ENCODE data around the gene GPR84. TPM values are rescaled to one million over a fixed set of nuclear protein-coding genes. Genes with fewer than 3 reads are reported as not detected.
A peak's percentile ranks its signal among the peaks of the same experiment; 100 is the strongest.

Gene GPR84
- polyA plus RNA-seq, 10 donors: 0.08 to 0.42 (median 0.29) TPM; not detected in 3

DNA sequence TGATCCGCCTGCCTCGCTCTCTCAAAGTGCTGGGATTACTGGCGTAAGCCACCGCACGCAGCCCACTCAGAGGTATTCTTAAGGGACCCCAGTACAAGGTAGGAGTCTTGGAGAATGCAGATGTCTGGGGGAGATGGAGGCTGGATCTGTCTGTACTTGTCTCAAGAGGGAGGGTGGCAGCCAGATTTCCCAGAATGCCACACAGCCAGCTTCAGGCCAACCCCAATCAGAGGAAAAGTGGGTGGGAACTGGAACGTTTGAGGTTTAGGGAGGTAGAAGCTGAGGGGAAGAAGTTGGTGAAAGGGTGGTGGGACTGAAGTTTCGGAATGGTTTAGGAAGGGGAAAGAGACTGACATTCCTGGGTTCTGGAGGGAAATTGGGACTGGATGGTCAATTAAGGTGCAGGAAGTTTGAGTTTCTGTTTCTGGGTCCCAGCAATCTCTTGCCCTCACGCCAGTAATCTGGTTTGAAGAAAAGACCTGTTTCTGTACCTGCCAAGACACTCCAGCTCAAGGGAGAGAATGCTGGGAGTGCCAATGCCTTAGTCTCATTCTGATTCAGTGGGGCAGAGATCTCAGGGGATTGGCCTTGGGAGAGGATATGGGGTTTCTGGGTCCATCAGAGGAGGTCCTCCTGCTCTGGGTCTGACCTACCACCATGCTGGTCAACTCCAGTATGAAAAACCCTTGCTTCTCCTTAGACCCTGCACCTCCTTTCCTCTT, 28.4 kb upstream of the GPR84 start:
- DNase-seq: no peak

DNA sequence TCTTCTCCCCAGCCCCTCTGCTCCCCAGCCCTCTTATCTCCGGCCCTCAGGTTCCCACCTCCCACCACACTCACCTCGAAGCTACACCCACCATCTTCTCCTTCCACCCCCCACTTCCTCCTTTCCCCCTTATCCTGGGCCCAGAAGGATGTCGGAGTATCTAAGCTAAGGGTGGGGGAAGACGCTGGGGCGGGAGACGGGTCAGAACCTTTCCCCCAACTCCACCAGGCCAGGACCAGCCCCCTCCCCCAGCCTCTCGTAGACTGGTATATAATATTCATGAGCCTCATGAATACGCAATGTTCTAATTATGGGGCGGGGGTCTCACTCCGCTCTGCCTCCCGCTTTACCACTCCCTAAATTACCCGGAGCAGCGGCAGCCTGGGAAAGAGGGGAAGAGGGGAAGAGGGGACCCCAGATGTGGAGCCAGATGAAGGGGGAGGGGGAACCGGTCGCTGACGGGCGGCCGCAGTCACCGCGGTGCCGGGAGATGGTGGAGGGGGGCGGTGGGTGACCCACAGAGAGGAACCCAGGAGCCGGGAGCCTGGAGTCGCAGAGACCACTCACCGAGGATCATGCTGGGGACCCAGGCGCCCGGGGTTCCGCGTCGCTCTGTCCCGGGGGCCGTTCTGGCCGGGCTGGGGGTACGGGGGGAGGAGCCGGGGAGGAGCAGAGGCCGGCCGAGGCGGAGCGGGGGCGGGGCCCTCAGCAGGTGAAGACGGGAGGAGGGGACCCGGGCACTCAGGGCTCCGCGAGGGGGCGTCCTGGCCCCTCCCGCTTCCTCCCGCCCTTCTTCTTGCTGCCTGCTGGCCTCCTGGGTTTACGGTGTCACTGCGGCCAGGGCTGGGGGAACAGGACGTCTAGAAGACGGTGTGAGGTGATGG, 26.6 kb upstream of the GPR84 start:
- no peak for DNase-seq

DNA sequence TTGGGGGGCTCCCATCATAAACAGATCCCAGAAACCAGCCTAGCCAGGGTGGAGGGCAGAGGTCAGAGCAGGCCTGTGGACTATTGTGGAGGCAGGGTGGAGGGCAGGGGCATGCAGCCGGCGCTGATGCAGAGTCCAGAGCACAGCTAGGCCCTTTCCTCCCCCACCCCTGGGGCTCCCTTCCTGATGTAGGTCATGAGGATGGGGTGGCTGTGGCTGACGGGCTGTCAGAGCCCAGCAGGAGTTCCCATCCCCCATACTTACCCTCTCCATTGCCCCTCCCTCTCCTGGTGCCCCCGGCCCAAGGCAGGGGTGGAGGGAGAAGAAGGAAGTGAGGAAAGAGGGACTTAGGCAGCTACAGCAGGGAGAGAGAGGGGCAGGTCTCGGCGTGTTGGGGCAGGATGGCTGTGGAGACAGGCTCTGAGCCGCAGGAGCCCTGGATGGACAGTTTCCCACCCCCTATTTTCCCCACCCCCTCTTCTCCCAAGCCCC, 25.9 kb upstream of the GPR84 start:
- no peak for DNase-seq

DNA sequence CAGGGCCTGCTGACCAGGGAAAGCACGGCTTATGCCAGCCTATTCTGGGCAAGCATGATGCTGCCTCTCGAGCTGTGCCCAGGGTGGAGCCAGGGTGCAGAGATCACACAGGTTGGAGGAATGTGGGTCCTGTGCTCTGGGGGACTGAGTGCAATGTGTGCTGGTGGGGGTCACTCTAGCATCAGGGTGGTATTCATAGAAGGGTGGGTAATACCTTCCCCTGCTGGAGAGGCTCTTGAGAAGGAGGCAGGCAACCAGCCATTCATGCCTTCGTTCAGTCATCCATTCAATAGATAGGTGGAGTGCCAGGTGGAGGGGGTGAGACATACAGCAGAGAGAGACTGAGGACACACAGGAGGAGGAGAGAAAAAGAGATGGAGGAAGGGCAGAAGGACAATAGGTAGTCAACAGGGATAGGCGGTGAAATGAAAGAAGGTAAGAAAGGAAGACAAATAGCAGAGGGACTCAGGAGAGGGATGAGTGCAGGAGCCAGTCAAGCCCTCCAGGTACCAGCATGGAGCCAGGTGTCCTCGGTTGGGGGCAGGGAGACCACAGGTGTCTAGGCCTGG, 25.4 kb upstream of the GPR84 start:
- DNase-seq: no peak

DNA sequence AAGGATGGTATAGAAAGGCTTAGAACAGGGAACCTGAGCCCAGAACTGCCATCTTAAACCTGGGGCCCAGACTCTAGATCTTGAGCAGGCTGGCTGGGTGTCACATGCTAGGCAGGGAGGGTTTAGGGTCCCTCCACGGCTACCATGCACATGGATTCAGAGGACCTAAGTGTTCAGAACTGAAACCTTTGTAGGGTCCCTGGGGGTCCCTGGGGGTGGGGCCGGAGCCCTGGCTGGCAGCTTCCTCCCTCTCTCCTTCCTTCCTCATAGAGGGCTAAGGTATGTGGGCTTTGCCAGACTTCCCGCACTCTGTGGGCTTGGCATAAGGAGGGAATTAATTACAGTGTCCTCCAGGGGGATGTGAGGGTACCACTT, 24.8 kb upstream of the GPR84 start:
- DNase-seq: no peak

DNA sequence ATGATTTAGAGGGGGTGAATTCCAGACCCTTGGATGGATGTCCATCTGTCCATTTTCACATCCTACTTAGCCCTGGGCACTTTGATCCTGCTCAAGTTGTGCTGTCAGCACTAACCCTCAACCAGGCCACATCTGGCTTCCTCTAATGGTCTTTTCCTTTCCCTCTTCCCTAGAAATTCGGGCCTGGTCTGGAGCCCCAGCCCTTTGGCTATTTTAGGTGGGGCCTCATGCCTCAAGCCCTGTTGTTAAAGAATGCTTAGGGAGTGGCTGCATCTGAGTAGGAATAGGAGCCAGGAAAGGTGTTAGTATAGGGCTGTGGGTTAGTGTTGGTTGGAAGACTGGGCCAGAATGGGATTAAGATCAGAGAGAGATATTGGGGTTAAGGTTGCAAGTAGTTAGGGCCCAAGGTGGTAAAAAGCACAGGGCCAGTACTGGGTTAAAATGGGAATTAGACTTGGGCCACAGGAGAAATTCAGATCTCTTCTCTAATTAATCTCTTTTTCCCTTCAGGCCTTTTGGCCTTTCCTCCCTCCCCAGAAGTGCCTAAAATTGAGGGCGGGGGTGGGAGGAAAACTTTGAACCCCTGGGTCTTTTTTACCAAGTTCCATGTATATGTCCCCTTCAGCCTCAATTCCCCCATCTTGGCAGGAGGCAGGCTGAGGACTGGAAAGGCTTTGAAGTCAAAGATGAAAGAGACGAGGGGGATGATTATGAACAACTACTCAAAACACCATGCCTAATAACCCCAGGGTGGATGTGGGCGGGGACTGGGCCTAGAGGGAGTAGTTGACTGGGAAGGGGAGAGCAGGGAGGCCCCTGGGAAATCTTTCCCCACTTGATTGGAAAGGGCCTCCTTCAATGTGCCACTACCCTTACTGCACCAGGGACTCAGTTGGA, 24.2 kb upstream of the GPR84 start:
- DNase-seq: no peak

DNA sequence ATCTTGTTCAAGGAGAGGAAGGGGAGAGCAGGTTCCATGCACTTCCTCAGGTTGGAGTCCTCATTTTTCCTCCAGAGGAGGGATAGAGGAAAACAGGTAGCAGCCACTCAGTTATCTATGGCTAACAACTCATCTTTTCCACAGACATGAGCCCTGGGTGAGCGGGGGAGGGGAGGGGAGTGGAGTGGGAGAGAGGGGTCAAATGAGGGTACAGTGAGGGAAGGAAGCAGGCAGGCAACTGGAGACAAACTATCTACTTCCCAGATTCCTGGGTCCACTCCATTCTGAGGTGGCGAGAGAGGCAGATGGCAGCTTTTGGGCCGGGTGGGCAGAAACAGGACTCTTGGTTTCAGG, 22.8 kb upstream of the GPR84 start:
- DNase-seq: no peak

DNA sequence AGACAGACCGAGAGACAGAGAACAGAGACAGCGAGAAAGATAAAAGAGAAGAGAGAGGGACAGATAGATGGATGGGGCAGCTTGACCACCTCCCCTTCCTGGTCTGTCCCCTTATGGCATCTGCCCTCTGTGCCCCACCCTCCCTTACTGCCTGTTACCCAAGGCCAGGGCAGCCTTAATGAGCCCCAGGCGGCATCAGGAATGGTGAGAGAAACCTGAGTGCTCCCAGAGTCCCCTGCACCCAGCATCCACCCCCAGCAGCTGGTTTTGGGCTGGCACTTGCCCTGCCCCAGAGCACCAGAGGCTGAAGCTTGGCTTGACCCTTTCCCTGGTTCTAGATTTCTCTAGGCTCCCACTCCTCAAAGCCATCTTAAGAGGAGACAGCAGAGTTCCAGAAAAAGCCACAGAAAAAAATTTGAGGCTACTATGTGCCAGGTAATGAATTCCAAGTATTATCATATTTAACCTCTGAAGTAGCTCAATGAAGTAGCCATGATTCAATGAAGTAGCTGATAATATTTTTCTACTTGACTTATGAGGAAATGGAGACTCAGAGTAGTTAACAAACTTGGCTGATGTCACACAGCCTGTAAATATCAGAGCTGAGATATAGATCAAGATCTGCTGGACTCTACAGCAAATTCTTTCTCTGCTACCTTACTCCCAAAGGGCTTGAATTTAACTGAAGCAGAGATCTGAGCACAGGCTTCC, 22.3 kb upstream of the GPR84 start:
- no peak for DNase-seq

DNA sequence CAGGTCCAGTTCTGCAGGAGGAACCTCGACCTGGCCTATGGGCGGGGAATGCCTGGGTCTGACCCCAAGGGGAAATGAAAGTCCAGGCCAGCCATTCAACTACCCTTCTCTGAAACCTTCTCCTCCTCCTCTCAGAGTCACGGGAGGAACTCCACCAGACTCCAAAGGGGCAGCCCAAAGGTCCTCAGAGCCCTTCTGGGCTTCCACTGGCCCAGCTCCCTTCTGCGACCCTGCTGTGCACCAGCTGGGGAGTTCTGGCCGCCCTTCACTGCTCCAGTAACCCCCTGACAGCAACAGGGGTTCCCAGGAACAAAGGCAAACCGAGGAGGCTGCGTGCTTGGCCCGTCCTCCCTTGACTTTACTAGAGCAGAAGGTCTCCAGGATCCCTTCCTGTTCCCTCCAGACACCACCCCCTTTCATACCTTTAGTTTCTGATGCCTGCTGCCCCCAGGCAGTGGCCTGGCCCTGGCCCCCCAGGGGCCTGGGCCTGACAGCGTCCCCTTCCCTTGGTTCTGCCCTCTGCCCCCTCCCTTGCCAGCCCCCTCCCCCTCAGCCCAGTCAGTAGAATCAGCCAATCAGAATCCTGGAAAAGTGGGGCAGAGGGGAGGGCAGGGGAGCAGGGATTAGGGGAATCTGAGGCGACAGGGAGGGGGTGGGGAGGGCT, 21.1 kb upstream of the GPR84 start:
- no peak for DNase-seq

DNA sequence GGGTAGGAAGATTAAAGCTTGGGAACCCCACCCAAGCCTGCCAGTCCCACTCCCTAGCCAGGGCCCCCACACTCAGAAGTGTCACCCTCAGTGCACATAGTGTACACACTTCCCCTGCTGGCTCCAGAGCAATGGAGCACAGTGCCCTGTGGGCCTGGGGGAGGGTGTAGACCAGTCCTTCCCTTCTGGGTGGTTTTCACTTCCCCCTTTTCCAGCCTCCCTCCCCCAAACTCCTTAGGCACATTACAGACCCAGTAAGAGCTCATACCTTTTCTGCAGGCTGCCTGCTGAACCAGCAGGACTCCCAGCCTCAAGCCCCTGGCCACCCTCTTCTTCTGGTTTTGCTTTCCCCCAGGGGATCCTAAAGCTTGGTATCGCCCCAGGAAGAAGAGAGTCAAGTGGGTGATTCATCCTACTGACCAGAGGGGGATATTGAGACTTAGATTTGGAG, 20.3 kb upstream of the GPR84 start, which contains the start of gene ZNF385A:
Gene ZNF385A (minus strand): TSS at position 143 of the 451 bp plus-strand sequence. CDS start 219 bp downstream, outside the sequence.
- no peak for DNase-seq

DNA sequence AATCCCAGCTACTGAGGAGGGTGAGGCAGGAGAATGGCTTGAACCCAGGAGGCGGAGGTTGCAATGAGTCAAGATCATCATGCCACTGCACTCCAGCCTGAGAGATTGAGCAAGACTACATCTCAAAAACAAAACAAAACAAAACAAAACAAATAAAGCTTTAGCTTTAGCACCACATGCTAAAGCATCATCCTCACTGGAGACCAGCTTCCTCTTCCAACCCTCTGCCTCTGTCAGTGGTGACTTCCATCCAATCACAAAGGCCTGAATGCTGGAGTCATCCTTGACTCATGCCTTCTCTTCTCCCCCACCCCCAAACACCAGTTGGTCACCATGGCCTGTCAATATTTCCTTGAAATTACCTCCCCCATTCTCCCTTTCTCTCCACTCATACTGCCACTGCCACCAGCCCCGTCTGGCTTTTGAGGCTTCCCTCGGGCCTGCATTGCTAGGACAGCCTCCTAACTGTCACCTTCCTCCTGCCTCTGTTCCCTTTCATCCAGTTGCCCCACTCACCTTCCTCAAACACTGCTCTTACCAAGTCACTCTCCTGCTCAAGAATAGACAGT, 18.8 kb upstream of the GPR84 start:
- peak in 1 of 3 donors; percentile 81 for DNase-seq

DNA sequence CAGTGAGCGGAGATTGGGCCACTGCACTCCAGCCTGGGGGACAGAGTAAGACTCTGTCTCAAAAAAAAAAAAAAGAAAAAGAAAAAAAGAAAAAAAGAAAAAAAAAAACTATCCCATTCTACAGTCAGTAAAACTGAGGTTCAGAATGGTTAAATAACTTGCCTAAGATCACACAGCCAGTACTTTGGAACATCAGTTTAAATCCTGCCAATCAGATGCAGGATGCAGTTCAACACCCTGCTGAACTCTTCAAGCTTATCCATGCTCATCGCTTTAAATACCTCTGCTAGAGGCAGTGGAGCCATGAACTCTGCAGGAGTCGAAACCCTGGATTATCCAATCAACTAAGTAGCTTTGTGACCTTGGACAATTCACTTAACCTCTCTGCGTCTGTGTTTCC, 16.9 kb upstream of the GPR84 start:
- DNase-seq: no peak

DNA sequence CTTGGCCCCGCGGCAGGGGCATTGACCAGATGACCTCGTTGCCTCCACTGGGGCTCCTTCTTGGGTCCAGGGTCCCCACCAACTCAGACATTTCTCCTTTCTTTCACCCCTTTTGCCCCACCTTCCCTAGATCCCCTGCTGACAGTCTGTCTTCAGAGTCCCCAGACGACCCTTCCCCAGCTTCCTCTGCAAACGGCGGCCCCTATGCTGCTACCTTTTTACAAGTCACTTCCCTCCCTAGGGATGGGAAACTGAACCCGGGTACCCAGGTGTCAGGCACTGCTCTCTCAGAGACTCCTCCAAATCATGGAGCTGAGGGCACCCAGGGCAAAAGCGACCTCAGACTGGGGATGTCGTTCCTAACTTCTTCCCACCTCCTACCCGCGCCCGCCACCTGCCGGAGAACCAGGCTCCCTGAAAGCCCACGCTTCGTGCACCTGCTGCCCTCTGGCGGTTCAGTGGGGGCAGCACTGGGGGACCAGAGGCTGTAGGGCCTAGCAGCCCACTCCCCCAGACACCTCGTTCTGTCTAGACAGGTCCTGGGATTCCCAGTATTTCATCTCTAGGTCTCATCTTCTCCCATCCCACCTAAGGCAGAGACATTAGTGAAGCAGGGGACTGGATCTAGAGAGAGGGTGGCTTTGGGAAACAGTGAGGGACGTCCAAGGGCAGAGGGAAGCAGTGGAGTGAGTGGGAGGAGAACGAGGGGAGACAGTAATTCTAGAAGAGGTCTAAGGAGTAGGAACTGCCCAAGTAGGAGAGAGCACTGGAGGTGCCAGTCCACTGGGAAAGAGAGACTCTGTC, 15.3 kb upstream of the GPR84 start:
- peak; percentile 85 to 94 (median 90) for DNase-seq

DNA sequence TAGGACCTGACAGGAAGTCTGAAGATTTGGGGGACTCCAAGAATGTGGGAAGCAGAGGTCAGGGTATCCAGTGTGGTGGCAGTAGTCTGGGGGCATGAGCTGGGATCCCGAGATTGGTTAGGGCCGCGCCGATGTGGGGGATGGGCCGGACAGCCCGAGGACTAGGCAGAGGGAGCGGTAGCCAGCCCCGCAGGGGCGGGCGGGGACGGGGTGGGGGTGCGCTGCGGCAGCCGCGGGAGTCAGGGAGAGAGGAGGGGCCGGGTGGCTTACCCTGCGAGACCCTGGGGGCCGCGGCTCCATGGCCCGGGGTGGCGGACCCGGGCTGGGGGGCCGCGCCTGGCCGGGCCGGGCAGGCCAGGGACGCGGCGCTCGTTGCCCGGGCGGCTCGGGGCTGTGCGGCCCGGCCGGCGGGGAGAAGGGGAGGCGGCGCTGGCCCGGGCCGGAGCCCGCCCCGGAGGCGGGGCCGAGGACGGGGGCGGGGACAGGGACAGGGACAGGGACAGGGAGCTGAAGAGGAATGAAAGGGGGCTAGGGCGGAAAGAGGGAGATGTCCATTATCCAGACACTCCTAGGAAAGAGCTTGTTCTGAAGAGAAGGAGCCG, 14.6 kb upstream of the GPR84 start:
- DNase-seq: peak in 2 of 3 donors; percentile 80 to 87

DNA sequence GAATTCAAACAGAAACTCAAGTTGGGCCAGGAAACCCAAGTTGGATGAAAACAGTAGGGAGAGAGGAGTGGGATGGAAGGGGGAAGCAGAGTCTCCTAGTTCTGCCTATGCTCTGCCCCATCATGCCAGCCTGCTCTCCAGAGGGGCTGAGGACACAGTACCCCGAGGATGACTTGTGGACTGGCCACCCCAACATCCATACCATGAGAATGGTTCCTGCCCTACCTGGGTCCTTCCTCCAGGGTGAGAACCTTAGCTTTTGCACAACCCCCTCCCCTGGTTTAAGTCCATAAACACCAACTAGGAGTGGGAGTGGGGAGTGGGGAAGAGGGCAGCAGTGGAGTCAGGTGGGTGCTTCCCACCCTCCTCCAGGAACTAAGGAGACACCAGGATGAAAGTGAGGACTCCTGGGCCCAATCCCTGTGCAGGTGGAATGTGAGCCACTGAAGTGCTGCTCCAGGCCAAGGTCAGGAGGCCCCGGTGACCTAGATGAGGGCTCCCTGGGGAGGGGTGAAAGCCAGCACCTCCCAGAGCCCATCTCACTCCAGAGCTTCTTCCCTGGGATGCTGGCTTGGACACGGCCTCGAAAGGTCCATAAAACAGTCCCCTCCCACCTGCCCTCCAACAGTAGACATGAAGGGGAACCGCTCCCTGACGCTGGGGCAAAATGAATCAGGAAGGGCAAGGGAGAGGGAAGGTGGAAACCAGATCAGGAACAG, 13.7 kb upstream of the GPR84 start:
- DNase-seq: no peak

DNA sequence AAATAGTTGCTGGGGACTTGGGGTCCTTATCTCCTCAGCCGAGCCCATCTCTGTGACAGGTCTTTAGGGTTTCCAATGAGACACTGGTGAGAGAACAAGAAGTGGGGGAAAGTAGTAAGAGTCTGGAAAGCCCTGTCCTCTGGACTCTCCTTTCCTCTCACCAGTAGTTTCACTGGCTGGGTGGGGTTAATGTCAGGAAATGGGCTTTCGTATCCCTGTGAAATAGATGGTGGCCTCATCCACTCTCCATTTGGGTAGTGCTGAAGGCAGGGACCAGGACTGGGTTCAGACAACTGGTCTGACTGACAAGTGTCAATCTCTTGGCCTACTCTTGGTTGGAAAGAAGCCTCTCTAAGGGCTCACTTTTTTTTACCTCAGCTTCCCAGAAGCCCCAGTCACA, 12.7 kb upstream of the GPR84 start:
- no peak for DNase-seq

DNA sequence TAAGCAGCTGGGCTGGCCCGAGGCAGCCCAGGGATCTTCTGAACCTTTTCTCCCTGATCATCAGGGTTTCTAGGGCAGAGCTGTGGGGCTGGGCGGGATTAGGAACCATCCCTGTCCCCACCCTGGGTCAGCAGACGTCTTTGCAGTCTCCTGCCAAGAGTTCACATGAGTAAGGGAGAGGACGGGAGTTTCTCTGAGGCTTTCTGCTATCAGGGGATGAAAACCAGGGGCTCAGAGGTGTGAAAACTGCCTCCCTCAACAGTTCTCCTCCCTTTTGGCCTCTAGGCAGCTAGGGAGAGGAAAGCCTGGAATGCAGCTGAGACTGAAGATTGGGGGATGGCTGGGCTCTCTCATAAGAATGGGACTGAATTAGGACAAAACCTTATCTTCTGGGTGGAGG, 12.3 kb upstream of the GPR84 start:
- peak in 1 of 3 donors; percentile 57 for DNase-seq

DNA sequence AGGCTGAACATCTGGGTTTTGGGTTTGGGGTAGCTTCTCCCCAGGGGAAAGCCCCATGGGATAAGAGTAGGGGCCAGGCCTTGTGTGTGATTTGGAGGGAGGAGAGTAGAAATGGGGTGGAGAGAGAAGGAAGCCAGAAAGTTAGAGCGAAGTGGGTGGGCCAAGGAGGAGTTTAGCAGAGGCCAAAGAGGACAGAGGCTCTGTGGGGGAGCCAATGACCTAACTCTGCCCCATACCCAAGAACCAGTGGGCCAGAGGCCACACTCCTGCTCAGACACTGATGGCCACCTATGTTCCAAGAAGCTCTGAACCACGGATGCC, 10.9 kb upstream of the GPR84 start:
- peak in 1 of 3 donors; percentile 72 for DNase-seq

All from muscle of back (tissue), 11 donors.